Omental fat pad (tissue), 4 donors: ENCODE measurements around the gene MOBP. TPM values are rescaled to one million over a fixed set of nuclear protein-coding genes. Genes with fewer than 3 reads are reported as not detected.

Experiments used
- total RNA-seq, 4 donors: library from RNA; depleted of rRNA; stranded (reverse); fragments of >200 nt; gene quantifications; one replicate each; pipeline ENCODE4 v1.1.0, GENCODE V29; 2016

Gene MOBP
- total RNA-seq, 4 donors from 2014 or later = 0.09 TPM; not detected in 3

Other genes with a start within 250 kb of the MOBP start
- under 1 TPM in 2 of 4 donors, not detected in 2; 0.19 to 0.63 TPM for gene CX3CR1, start 187.6 kb upstream of the MOBP start, total RNA-seq
- not detected for gene CCR8, start 138.0 kb upstream of the MOBP start, total RNA-seq
- gene SLC25A38, start 84.3 kb upstream of the MOBP start, total RNA-seq = 10 to 100 TPM; 18.8 to 25.7 (median 22.8) TPM
- 1,000 to 10,000 TPM in 2 of 4 donors, 100 to 1,000 TPM in 2; 890 to 1,192 (median 1,008) TPM for gene RPSA, start 61.0 kb upstream of the MOBP start, total RNA-seq